Measurements from ENCODE around the gene GSDME. TPM values are rescaled to one million over a fixed set of nuclear protein-coding genes. Genes with fewer than 3 reads are reported as not detected.

GSDME gene
- 22.3 and 25.0 TPM in 2 replicates for total RNA-seq
- long read RNA-seq, full-length matches to known transcripts = 119 of 136 reads
- long read RNA-seq, partial matches to known transcripts = 9 of 136 reads
- long read RNA-seq, other reads (novel, unspliced or antisense) = 8 of 136 reads

DNA sequence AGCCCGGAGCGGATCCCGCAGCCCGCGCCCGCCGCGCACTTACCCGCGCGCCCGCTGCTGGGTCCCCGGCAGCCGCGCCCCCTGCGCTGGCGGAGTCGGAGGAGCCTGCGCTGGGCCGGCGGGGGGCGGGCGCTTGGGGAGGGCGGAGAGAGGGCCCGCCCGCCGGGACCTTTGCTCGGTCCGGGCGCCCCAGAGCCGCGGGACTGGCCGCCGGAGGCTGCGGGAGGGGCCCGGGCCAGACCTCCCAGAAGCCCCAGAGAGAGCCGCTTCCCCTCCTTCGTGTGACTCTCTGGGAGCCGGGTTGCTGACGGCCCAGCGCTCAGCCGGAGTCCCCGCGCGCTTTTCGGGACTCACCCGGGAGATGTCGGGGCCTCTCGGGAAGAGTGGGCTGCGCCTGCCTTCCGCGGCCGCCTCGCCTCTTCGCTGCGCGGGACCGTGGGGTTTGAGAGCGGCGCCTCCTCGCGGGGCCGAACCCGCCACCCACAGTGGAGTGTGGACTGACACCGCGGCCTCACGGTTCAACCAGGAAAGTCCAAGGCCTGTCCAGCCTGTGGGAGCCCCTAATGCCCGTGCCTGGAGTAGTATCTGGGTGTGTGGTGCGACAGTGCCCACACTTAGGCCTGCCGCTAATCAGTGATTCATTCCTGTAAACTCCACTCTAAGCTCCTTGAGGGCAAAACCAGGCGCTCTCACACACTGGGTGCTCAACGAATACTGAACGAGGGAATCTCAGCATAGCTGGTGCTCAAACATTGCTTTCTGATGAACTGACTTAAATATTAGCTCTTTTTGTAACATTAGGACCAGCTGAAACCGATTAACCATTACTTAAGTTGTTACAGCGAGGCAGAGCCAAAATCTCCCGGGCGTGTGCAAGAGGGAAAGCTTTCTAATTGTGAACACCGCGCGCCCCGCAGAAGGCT lies at the start of gene GSDME:
TSS of gene GSDME (minus strand) at position 112 of the 923 bp plus-strand sequence. CDS start 7,690 bp downstream, outside the sequence.
- H3K4me3 Mint-ChIP-seq (ENCODE audit: low read depth) = peak within 1 kb of the TSS; percentile 89
- TF ChIP-seq, protein P1, sequence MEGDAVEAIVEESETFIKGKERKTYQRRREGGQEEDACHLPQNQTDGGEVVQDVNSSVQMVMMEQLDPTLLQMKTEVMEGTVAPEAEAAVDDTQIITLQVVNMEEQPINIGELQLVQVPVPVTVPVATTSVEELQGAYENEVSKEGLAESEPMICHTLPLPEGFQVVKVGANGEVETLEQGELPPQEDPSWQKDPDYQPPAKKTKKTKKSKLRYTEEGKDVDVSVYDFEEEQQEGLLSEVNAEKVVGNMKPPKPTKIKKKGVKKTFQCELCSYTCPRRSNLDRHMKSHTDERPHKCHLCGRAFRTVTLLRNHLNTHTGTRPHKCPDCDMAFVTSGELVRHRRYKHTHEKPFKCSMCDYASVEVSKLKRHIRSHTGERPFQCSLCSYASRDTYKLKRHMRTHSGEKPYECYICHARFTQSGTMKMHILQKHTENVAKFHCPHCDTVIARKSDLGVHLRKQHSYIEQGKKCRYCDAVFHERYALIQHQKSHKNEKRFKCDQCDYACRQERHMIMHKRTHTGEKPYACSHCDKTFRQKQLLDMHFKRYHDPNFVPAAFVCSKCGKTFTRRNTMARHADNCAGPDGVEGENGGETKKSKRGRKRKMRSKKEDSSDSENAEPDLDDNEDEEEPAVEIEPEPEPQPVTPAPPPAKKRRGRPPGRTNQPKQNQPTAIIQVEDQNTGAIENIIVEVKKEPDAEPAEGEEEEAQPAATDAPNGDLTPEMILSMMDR (IDR thresholded peaks at IDR 0.05; ENCODE audit: unreplicated experiment) = no peak
- no peaks in the 10 kb centered on the region for H3K36me3 Mint-ChIP-seq (ENCODE audit: insufficient read depth)
- peaks cover 11% of the 10 kb centered on the region for H3K4me1 Mint-ChIP-seq (ENCODE audit: low read depth)
- peaks cover 32% of the 10 kb centered on the region for H3K27me3 Mint-ChIP-seq
- DNase-seq (ENCODE audit: low spot score, unreplicated experiment) = peak; percentile 53
- no peaks in the 10 kb centered on the region for H3K9me3 Mint-ChIP-seq (ENCODE audit: low read depth)
- peak within 1 kb of the TSS; percentile 93 for H3K27ac Mint-ChIP-seq

- Mint-ChIP-seq H3K27ac (no peak overlapping the region), H3K27me3 (no peaks in the 10 kb centered on the region)
- TF ChIP-seq, protein P1 (IDR thresholded peaks at IDR 0.05; ENCODE audit: unreplicated experiment) = no peak
Observed at GRCh38 chr7:24802300-24802699, 45.0 kb upstream of the GSDME start.

DNA sequence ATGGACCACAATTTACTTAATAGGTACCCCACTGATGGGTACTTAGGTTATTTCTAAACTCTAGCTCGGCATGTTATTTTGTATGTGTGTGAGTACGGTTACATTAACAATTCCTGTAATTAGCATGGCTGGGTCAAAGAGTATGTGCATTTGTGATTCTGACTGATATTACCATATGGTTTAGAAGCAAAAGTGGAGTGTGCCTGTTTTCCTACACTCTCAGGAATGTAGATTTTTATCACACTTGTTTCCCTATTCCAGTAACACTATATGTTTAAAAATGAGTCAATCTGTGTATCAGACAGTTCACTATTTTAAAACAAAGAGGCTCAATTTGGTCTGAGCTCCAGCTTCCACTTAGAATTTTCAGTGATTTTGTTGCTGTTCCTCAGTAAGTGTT lies 44.6 kb upstream of the GSDME start:
- Mint-ChIP-seq H3K27me3 (no peaks in the 10 kb centered on the region), H3K27ac (no peak overlapping the region), H3K9me3 (ENCODE audit: low read depth) (no peaks in the 10 kb centered on the region), H3K4me1 (ENCODE audit: low read depth) (no peaks in the 10 kb centered on the region), H3K36me3 (ENCODE audit: insufficient read depth) (peaks cover 6% of the 10 kb centered on the region), H3K4me3 (ENCODE audit: low read depth) (no peak overlapping the region)
- TF ChIP-seq, protein P1 (IDR thresholded peaks at IDR 0.05; ENCODE audit: unreplicated experiment) = no peak
- no peak for DNase-seq (ENCODE audit: low spot score, unreplicated experiment)

More at GRCh38 chr7:24802300-24802699, 45.0 kb upstream of the GSDME start:
- H3K36me3 Mint-ChIP-seq (ENCODE audit: insufficient read depth) = peaks cover 6% of the 10 kb centered on the region
- DNase-seq (ENCODE audit: low spot score, unreplicated experiment) = no peak
- H3K4me3 Mint-ChIP-seq (ENCODE audit: low read depth) = no peak overlapping the region
- H3K4me1 Mint-ChIP-seq (ENCODE audit: low read depth) = no peaks in the 10 kb centered on the region
- no peaks in the 10 kb centered on the region for H3K9me3 Mint-ChIP-seq (ENCODE audit: low read depth)

- DNase-seq (ENCODE audit: low spot score, unreplicated experiment) = no peak
- Mint-ChIP-seq H3K36me3 (ENCODE audit: insufficient read depth) (peaks cover 6% of the 10 kb centered on the region), H3K9me3 (ENCODE audit: low read depth) (peaks cover 2% of the 10 kb centered on the region), H3K27me3 (no peaks in the 10 kb centered on the region), H3K4me3 (ENCODE audit: low read depth) (no peak overlapping the region), H3K27ac (no peak overlapping the region), H3K4me1 (ENCODE audit: low read depth) (peaks cover 2% of the 10 kb centered on the region)
- TF ChIP-seq, protein P1 (IDR thresholded peaks at IDR 0.05; ENCODE audit: unreplicated experiment) = no peak
Observed at GRCh38 chr7:24800667-24801066, 43.4 kb upstream of the GSDME start.

GRCh38 chr7:24800073-24800472 lies 42.8 kb upstream of the GSDME start:
- Mint-ChIP-seq H3K4me1 (ENCODE audit: low read depth) (peaks cover 4% of the 10 kb centered on the region), H3K27me3 (no peaks in the 10 kb centered on the region), H3K4me3 (ENCODE audit: low read depth) (no peak overlapping the region), H3K27ac (no peak overlapping the region), H3K36me3 (ENCODE audit: insufficient read depth) (peaks cover 6% of the 10 kb centered on the region), H3K9me3 (ENCODE audit: low read depth) (peaks cover 3% of the 10 kb centered on the region)
- no peak for DNase-seq (ENCODE audit: low spot score, unreplicated experiment)
- TF ChIP-seq, protein P1 (IDR thresholded peaks at IDR 0.05; ENCODE audit: unreplicated experiment) = no peak

Data from progenitor cell of endocrine pancreas (in vitro differentiated cells).